Activated T-cell treated with anti-CD3 and anti-CD28 coated beads for 4 hours (primary cell): Measurements from ENCODE around the gene C19orf81.
"Not testable (repeated sequence)": the region's sequence is repeated elsewhere in the genome, so short reads cannot be mapped to it uniquely, and the experiment has no call there.

Experiments used
- DNase-seq: peaks from one replicate; pipeline ENCODE4 v3.0.0-alpha.2; 2020

Gene C19orf81

DNA sequence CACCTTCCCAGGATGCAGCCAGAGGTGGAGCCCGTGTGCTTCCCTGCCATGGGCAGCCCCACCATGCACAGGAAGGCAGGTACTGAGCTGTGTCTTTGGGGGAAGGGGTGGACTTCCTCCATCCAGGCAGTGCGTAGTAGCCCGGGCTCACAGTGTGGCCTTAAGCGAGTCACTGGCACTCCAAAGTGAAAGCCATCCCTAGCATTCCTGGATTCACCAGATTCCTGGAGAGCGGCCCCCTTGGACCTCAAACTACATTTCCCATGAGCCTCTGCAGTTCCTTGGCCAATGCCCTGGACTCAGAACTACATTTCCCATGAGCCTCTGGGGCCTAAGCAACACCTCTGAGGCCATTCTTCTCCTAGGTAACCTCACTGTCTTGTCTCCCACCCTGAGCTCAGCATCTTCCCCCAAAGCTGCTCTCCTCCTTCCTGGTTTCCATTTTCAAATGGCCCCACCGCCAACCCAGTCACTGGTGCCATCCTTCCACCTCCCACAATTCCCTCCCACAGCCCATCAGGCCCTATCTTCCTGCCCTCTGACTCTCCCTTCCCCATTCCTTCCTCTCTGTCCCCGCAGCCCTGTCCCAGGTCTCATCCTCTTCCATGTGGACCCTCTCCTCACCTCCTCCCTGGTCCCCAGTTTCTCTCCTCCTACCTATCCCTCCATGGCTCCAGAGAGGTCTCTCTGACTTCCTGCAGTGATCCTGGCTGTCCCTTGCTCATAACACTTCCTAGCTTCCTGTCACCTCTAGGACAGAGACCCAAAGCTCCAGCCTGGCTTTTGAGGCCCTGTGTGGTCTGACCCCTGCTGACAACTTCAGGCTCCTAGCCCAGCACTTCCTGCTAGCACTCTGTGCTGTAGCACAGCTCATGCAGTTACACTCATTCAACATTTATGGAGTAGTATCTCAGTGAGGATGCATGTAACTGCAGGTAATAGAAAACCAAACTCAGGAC is at the start of gene C19orf81:
Gene C19orf81 (plus strand): TSS at position 13 of the 959 bp plus-strand sequence. CDS start 0 bp downstream, at position 13.
- no peak for DNase-seq

DNA sequence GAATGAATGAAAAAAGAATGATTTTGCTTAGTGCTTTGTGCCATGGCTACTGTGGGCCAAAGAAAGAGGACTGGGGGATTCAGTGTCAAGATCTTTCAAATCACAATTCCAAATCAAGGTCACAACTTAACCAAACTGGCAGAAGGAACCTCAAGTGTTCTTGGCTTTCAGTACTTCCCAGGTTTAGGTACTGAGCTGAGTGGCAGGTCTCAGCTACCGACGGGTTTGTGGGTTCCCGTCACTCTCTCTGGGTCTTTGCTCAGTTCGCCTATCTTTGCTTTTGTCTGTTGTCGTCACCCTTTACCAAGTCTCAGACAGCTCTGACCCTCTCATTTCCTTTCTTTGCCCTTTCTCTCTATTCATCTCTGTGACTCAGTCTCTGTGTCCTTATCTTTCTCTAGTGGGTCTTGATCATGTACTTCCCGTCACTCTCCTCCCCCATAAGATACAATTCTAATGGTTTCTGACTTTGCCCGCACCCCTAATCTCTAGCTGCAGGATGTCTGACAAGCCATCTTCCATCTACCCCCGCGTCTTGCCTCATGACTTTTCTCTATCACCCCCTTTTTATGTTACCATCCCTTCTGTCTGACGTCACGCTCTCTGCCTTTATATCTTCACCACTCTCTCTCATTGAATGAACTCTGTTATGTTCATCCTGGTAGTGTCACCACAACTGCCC is 47.7 kb upstream of the C19orf81 start:
- no peak for DNase-seq

- no peak for DNase-seq
Observed at GRCh38 chr19:50602089-50602422, 47.2 kb upstream of the C19orf81 start.

DNA sequence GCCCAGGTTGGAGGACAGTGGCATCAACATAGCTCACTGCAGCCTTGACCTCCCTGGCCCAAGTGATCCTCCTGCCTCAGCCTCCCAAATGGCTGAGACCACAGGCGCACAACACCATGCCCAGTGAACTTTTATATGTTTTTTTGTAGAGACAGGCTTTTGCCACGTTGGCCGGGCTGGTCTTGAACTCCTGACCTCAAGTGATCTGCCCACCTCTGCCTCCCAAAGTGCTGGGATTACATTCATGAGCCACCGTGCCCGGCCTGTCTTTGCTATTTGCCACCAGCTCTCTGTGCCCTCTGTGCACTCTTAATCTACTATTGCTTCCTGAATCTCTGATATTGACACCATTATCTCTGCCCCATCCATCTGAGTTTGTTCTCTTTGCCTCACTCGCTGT is 46.7 kb upstream of the C19orf81 start:
- no peak for DNase-seq

GRCh38 chr19:50602935-50603334 is 46.3 kb upstream of the C19orf81 start:
- DNase-seq, result no peak

DNA sequence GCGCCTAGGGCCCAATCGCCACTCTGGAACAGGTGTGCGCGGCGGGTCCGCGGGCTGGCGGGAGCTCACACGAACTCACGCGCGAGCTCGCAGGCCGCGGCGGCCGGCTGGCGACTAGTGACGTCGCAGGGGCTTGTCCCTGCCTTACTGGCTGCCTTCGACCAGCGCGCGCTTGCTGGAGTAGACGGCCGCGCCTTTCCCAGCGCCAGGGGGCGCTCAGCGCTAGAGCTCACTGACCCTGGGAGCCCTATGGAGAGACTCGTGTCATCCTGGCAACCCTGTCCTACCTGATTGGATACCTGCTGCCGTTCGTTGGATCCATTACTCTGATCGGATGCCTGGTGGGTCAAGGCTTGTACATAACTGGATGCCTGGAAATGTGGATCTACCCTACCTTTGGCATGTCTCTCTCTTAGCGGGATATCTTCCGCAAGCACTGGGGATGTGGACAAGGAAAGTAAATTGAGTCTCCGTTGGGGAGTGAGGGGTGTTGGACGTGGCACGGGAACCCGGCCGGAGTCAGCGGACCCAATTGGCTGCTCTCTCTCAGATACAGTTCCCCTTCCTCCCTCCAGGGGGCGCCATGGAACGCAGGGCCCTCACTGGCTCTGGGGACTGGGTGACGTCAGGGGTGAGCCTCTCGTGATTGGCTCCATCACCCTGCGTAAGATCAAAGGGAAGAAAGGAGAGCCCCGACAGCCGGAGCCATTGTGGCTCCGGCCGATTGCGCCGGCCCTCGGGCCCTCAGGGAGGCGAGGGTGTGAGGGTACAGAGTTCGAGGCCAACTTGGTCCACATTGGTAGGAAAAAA is 44.8 kb upstream of the C19orf81 start:
- DNase-seq, result not testable (repeated sequence)

DNA sequence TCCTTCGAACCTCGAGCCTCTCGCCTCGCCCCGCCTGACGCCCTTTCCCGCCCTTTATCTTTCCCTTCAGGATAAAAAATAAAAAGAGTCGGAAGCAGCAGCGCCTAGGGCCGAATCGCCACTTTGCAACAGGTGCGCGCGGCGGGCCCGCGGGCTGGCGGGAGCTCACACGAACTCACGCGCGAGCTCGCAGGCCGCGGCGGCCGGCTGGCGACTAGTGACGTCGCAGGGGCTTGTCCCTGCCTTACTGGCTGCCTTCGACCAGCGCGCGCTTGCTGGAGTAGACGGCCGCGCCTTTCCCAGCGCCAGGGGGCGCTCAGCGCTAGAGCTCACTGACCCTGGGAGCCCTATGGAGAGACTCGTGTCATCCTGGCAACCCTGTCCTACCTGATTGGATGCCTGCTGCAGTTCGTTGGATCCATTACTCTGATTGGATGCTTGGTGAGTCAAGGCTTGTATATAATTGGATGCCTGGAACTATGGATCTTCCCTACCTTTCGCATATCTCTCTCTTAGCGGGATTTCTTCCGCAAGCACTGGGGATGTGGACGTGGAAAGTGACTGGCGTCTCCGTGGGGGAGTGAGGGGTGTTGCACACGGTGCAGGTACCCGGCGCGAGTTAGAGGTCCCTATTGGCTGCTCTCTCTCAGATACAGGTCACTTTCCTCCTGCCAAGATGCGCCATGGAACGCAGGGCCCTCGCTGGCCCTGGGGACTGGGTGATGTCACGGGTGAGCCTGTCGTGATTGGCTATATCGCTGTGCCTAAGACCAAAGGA is 43.0 kb upstream of the C19orf81 start:
- DNase-seq, result not testable (repeated sequence)

- no peak for DNase-seq
Observed at GRCh38 chr19:50607388-50607787, 41.9 kb upstream of the C19orf81 start.

DNA sequence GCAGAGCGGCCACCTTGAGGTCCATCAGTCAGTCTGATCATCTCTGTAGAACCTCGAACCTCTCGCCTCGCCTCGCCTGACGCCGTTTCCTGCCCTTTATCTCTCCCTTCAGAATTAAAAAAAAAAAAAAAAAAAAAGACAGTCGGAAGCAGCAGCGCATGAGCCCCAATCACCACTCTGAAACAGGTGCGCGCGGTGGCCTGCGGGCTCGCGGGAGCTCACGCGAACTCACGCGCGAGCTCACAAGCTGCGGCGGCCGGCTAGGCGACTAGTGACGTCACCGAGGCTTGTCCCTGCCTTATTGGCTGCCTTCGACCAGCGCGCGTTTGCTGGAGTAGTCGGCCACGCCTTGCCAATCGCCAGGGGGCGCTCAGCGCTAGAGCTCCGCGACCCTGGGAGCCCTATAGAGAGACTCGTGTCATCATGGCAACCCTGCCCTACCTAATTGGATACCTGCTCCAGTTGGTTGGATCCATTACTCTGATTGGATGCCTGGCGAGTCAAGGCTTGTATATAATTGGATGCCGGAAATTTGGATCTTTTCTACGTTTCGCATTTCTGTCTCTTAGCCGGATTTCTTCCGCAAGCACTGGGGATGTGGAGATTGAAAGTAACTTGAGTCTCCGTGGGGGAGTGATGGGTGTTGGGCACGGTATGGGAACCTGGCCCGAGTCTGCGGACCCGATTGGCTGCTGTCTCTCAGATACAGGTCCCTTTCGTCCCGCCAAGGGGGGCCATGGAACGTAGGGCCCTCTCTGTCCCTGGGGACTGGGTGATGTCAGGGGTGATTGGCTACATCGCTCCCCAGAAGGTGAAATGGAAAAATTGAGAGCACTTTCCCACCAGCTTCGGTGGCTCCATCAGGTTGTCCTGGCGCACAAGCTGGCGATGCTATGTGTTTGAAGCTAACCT is 41.1 kb upstream of the C19orf81 start:
- DNase-seq, result peak; percentile 62

DNA sequence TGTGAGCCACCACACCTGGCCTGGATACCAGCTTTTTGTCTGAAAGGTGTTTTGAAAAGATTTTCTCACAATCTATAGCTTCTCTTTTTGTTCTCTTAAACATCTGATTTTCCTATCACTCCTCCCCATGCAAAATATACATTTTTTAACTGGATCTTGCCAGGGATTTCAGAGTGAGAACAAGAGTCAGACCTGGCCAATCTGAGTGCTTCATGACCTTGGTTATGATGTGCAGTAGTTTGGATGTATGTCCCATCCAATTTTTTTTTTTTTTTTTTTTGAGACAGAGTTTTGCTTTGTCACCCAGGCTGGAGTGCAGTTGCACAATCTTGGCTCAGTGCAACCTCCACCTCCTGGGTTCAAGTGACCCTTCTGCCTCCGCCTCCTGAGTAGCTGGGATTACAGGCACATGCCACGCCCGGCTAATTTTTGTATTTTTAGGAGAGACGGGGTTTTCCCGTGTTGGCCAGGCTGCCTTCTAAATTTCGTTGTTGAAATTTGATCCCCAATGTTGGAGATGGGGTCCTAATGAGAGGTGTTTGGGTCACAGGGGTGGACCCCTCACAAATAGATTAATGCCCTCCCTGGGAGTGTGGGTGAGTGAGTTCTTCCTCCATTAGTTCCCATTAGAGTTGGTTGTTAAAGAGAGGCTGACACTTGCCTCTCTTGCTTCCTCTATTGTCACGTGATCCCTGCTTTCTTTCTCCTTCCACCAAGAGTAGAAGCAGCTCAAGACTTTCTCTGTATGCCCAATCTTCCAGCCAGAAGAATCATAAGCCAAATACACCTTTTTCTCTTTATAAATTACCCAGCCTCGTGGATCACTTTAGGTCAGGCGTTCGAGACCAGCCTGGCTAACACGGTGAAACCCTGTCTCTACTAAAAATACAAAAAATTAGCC is 36.5 kb upstream of the C19orf81 start:
- not testable (repeated sequence) for DNase-seq

- not testable (repeated sequence) for DNase-seq
Observed at GRCh38 chr19:50618379-50618778, 30.9 kb upstream of the C19orf81 start.

DNA sequence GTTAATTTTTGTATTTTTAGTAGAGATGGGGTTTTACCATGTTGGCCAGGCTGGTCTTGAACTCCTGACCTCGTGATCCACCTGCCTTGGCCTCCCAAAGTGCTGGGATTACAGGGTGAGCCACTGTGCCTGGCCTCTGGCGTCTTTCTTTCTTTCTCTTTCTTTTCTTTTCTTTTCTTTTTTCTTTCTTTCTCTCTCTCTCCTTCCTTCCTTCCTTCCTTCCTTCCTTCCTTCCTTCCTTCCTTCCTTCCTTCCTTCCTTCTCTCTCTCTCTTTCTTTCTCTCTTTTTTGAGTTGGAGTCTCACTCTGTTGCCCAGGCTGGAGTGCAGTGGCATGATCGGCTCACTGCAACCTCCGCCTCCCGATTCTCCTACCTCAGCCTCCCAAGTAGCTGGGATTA is 30.1 kb upstream of the C19orf81 start:
- not testable (repeated sequence) for DNase-seq

DNA sequence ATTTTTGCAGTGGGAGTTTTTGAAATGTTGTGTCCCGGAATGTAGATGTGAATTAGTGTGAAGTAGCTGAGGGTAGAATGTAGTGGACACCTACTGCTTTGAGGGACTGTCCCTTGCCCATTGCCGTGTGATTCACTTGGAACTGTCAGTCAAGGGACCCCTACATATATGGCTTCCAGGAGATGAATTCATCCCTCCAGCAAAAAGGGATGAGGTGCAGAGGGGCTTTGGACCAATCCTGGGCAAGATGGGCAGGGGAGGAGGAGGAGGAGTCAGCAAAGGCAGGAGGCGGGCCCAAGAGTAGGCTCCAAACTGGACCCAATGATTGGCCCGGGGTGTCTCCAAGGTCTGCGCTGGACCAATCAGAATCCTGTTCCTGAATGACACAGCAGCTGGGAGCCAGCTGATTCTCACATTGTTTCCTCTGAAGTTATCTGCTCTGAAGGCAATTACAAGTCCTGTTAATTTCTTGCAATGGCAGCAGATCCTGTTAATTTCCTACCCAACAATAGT is 28.8 kb upstream of the C19orf81 start:
- not testable (repeated sequence) for DNase-seq

- no peak for DNase-seq
Observed at GRCh38 chr19:50624949-50625600, 24.2 kb upstream of the C19orf81 start.

DNA sequence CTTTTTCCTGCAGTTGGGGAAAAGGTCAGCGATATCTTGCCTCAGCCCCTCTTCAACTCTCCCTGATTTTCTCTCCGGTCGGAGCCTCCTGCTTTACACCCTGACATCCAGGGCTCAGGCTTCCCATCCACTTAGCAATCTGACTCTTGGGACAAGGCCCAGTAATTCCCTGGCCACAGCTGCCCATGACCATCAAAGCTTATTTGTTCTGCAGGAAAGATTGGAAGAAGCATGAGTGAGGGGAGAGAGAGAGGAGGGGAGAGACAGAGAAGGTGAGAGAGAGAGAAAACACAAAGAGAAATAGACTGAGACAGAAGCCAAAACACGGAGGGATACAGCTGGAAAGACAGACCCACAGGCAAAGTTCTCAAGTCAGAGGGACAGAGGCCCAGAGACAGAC is 23.2 kb upstream of the C19orf81 start:
- DNase-seq, result no peak

DNA sequence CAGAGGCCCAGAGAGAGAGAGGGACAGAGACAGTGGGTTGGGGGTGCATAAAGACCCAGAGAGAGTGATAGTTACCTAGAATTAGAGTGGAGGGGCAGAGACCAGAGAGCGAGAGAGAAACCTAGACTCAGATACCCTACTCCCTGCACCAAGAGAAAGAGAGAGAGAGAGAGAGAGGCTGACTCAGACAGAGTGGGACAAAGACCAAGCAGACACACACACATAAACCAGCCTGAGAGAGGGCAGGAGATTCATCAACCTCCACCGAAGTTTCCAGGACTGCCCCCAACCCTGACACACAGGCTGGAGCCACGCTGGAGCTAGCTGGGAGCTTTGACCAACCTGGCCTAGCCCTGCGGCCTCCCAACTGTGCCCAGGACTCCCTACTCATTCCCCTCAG is 22.4 kb upstream of the C19orf81 start:
- DNase-seq, result no peak

DNA sequence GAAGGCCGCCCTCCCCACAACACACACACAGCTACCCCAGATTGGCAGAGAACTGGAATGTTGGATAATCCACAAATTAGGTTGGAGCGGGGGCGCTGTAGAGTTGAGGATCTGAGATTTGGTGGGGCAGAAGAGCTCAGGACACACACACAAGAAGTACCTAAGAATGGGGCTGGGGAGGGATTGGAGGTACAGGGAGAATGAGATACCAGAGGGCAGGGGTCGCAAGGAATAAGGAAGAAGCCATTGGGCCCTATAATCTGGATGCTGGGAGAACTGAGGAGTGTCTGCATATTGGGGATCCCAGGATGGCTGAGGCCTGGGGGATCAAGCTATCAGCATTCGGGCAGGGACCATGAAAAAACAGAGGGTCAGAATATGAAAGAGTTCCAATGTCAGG is 21.1 kb upstream of the C19orf81 start:
- no peak for DNase-seq

GRCh38 chr19:50628551-50628950 is 20.7 kb upstream of the C19orf81 start:
- DNase-seq, result no peak

- DNase-seq, result no peak
Observed at GRCh38 chr19:50629194-50629593, 20.1 kb upstream of the C19orf81 start.
